Epithelial cell of esophagus (primary cell): ENCODE results near the gene ITPKA.
"Not testable (repeated sequence)": the region's sequence is repeated elsewhere in the genome, so short reads cannot be mapped to it uniquely, and the experiment has no call there.

Source experiments
- DNase-seq: peaks from one replicate; pipeline ENCODE4 v3.0.0; 2010; ENCODE audit warnings: low read depth
- H3K4me3 ChIP-seq: 2 replicates; pipeline ENCODE4 v1.5.1; 2011; ENCODE audit warnings: mild to moderate bottlenecking, low read length, control low read depth
- TF ChIP-seq, protein P1 (sequence below): IDR thresholded peaks from 2 replicates; pipeline ENCODE4 v1.5.1; 2011; ENCODE audit warnings: low read depth, mild to moderate bottlenecking, low read length, control low read depth, inconsistent platforms; ENCODE audit not compliant: insufficient read depth; ENCODE audit errors: missing control alignments

ITPKA gene

GRCh38 chr15:41493205-41493901, at the start of gene ITPKA:
TSS of gene ITPKA (plus strand) at chr15:41493874. CDS start at chr15:41493928, 54 bp downstream.
- DNase-seq = peak; percentile 58
- TF ChIP-seq, protein P1, sequence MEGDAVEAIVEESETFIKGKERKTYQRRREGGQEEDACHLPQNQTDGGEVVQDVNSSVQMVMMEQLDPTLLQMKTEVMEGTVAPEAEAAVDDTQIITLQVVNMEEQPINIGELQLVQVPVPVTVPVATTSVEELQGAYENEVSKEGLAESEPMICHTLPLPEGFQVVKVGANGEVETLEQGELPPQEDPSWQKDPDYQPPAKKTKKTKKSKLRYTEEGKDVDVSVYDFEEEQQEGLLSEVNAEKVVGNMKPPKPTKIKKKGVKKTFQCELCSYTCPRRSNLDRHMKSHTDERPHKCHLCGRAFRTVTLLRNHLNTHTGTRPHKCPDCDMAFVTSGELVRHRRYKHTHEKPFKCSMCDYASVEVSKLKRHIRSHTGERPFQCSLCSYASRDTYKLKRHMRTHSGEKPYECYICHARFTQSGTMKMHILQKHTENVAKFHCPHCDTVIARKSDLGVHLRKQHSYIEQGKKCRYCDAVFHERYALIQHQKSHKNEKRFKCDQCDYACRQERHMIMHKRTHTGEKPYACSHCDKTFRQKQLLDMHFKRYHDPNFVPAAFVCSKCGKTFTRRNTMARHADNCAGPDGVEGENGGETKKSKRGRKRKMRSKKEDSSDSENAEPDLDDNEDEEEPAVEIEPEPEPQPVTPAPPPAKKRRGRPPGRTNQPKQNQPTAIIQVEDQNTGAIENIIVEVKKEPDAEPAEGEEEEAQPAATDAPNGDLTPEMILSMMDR = no peak
- H3K4me3 ChIP-seq = peak within 1 kb of the TSS; percentile 50

DNA sequence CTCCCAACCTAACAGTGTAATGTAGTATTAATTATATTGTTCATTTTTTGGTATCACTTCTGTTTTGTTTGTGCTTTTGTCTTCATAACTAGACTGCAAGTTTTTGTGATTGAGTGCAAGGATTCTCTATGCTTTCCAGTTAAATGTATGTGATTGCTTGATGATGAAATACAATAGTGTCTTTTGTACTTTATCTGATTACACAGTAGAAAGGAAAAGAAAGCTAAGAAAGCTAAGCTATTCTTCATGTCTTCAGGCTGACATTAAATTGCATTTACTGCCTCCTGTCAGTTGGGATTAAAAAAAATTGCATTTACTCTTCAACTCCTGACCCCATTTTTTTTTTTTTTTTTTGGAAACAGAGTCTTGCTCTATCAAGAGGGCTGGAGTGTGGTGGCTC, 48.3 kb upstream of the ITPKA start:
- no peak for DNase-seq
- TF ChIP-seq, protein P1 = no peak
- no peak overlapping the region for H3K4me3 ChIP-seq

- TF ChIP-seq, protein P1 = no peak
- no peak for DNase-seq
- no peak overlapping the region for H3K4me3 ChIP-seq
Observed at GRCh38 chr15:41462084-41462795, 31.4 kb upstream of the ITPKA start.

GRCh38 chr15:41464889-41465580, 28.6 kb upstream of the ITPKA start:
- no peak for DNase-seq
- no peak overlapping the region for H3K4me3 ChIP-seq
- TF ChIP-seq, protein P1 = no peak

- peak; percentile 63 for DNase-seq
- TF ChIP-seq, protein P1 = peak; percentile 97
- no peak overlapping the region for H3K4me3 ChIP-seq
Observed at GRCh38 chr15:41465822-41466421, 27.8 kb upstream of the ITPKA start.

DNA sequence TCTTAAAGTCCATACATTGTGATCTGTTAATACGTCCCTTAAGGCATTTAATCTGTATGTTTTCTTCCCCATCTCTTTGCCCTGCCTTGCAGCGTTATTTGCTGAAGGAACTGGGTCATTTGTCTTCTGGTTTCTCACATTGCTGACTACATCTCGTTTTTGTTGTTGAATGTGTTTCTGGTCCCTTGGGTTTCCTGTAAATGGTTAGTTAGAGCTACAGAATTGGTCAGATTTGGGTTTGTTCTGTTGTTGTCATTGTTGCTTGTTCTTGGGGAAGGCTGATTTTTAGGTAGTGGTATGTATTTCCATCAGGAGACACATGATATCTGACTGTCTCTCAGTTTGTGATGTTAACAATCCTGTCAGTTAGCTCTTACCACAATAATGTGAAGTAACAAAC, 27.0 kb upstream of the ITPKA start:
- no peak for DNase-seq
- TF ChIP-seq, protein P1 = no peak
- no peak overlapping the region for H3K4me3 ChIP-seq

- not testable (repeated sequence) for DNase-seq, H3K4me3 ChIP-seq
Observed at GRCh38 chr15:41469644-41470043, 24.0 kb upstream of the ITPKA start.
